HG02623 (cell line): ENCODE data around the gene CLIC6.

Experiments used
- ATAC-seq: cut with Tn5 transposase; IDR thresholded peaks from one replicate; pipeline ENCODE4 v1.9.1; 2021; ENCODE audit warnings: moderate library complexity; ENCODE audit not compliant: unreplicated experiment

Gene CLIC6

DNA sequence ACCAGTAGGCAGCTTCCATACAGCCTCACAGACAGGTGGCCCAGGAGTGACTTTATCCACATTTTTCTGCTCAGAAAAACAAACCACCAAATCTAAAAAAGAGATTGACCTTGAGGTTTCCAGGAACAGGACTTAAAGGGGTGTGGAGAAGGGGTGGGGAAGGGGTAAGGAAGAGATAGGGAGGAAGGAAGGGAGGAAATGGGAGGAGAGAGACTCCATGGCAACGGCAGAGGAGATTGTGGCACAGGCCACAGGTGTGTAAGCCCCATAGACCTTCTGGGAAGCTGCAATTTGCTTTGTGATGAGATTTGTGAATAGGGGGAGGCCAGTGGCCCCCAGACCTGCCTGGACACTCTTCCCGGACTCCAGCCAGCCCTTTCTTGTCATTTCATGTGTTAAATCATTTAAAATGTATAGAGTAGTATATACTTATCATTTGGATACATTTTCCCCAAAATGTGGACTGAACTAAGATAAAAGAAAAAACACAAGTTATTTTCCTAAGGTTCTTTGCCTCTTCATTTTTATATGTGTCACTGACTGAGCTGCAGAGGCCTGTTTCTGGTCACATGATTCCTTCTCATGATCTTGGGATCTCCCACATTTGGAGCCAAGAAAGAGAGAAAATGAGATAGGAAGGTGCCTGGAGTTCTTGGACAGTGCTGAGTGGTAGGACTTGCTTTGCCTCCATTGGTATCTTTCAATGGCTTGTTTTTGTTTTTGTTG lies 55.5 kb downstream of the CLIC6 start:
- no peak for ATAC-seq

DNA sequence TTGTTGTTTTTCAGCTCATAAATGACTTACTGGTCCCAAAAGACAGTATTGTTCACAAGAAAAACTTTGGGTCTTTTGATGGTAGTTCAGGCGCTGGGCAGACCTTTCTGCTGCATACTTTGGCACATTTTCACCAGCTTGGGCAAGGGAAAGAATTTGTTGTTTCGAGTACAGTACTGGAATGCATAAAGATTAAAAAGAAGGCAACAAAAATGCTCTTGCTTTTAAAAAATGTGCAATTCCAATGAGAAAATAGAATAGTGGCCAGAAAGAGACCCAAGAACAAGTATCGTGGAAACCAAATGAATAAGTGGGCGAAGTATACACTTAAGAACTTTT lies 56.0 kb downstream of the CLIC6 start:
- no peak for ATAC-seq

DNA sequence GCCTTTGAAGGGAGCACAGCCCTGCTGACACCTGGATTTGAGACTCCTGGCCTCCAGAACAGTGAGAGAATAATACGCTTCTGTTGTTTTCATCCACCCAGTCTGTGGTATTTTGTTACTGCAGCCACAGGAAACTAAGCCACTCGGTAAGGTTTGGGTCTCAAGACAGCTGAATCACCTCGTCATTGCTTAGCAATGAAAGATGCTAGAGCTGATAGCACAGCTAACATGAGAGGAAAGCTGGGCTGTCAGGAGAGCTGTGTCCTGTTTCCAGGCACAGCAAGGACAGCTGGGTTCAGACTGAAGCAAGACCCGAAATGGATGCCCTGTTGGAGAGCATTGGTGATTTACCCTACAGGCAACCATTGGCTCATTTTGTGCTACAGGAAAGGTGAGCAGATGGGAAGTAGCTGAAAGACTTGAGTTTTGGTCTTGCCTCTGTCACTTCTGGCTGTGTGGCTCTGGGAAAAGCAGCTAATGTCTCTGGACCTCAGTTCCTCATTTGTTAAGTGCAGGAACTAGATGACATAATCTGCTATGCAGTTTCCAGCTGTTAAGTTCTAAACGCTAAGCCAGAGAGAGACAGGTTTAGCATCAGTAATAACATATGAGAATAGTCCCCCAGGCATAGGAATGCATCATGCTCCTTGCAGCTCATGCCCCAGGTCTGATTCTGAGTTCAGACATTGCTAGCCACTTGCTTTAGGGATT lies 58.0 kb downstream of the CLIC6 start:
- ATAC-seq = no peak

DNA sequence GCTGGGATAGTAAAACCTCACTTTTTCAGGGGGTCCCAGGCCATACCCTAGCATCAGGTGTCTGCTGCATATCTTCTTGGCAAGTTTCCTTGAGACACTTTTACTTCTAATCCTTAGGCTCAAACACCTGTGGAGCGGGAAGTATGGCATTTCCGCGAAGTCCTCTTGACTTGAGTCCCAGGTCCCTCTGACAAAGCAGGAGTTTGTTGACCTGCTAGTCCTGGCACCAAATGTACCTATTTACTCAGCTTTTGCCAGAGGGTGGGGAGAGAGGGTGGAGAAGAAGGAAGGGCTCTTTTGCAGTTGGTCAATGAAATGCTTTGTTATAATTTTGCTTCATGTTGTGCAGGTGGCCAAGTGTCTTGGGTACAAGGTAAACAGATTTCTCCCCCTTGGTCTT lies 59.7 kb downstream of the CLIC6 start:
- no peak for ATAC-seq

DNA sequence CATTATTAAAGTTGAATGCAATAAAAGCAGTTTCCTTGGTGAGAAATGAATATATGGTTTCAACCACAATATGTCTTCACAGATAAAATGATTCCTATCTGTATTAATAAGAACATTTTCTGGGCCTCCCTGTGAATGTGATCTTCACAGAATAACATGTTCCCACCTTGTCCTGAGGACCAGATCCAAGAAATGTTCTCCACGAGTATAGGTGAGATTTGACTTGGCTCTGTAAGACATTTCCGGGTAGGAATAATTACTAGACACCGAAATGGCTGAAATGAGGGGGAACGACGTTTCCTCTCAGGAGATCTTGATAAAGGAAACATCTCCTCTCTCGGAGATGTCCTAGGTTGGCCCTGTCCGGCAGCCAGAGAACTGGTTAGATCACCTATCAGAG lies 61.4 kb downstream of the CLIC6 start:
- no peak for ATAC-seq

DNA sequence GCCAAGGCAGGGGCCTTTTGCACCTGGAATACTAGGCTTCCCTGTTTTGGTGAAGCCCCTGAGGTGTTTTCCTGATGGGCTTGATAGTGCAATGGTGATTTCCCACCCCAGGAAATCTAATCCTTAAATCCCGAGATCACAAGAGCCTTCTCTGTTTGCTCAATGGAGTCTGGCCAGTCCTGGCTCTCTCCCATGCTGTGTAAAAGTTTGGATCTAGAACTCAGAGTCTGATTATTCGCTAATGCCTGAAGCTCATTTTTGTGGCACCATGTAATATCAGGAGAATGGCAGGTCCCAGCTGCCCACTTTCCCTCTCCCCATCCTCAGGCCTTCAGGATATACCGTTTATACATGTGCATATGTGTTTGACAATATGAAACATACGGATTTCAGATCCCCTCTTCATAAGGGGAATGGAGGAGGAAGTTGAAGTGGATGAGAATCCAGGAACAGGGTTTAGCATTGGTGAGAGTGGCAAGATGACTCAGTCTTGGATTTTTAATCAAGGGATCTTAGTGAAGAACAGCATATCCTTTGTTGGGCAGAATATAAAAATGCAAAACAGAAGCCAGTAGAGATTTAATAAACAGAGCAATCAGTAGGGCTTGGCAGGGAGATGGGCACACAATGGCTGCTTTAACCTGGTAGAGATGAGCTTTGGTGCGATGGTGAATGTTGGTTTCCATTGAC lies 62.1 kb downstream of the CLIC6 start:
- ATAC-seq = no peak

DNA sequence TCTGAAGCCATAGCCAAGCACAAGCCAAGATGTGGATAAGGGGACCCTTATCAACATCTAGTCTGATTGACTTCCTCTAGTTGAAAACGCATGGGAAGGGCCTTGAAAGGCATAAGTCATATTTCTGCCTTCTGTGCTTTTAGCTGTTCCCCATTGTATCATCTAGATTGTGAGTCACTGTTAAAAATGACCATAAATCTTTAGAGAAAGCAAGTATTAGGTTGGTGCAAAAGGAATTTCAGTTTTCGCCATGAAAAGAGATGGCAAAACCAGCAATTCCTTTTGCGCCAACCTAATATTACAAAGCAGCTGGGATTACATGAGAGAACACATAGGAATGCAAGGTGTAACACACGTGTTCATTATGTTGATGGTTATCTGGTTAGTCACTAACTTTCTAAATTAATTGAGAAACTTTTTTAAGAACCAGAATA lies 63.6 kb downstream of the CLIC6 start:
- ATAC-seq = no peak

DNA sequence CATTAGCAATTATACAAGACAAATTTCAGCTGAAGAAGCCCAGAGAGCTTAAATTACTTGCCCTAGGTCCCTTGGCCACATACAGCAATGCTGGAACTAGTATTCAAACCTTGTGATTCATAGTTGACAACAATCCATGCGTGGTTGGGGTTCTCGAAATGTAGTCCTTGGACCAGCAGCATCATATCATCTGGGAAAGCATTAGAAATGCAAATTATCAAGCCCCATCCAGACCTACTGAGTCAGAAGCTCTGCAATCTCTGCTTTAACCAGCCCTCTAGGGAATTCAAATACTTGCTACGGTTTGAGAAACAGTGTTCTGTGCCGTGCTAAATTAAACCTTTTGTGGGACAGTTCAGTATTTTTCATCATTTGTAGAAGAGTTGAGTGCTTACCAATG lies 65.1 kb downstream of the CLIC6 start:
- ATAC-seq = no peak

DNA sequence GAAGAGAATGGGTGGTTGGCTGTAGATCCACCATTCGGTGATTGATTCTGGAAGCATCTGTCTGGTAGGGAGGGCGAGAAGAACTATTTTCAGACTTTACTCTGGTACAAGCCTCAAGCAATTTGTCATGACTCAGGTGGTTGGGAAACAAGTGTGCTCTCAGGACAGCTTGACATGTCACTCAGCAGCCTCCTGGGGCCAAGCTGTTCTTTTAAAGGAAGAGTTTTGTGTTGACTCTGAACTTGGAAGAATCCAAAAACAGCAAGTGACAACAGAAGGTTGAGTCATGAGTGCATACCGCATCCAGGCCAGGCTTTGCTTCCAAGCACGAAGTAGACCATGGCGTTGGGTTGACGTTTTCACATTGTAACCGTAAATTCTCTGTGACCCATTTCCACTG lies 65.9 kb downstream of the CLIC6 start:
- no peak for ATAC-seq

DNA sequence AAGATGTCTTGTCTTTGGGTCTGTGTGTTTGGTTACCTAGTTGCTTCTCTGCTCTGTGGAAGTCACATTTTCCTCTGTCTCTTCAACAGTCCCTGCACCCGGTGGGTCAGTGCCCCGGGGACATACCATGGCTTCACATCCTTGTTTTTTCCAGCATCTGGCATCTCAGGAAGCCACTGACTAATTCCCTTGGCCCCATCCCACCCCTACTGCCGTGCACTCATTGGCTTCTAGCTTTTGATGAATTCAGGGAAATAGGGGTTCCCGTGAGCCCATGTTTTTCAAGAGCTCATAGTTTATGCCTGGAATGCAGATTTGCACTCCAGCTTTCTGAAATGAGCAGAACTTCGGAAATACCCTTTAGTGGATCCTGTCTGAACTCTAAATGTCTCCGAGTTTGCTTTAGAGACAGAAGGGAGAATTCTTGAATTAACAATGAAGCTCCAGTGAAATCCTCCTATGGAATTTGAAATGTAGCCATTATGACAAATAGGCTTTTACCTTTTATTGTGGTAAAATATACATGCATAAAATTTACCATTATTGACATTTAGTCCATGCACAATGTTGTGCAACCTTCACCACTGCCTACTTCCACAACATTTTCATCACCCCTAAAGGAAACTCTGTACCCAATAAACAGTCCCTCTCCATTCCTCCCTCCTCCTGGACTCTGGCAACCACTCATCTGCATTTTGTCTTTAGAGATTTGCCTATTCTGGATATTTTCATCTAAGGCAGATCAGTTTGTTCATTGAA lies 67.5 kb downstream of the CLIC6 start:
- ATAC-seq = no peak

DNA sequence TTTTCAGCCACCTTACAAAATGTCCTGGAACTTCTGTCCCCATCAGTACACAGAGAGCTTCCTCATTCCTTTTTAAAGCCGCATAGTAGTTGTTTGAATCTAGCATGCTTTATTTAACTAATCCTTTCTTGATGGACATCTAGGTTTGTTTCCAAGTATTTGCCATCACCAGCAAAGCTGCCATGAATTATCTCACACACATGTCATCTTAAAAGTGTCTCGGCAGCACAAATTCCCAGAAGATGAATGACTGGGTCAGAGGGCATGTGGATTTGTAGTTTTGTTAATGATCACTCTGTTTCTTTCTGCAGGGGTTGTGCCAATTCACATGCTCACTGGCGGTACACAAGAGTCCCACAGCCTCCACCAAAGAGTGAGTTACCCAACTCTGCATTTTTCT lies 68.3 kb downstream of the CLIC6 start:
- ATAC-seq = no peak

DNA sequence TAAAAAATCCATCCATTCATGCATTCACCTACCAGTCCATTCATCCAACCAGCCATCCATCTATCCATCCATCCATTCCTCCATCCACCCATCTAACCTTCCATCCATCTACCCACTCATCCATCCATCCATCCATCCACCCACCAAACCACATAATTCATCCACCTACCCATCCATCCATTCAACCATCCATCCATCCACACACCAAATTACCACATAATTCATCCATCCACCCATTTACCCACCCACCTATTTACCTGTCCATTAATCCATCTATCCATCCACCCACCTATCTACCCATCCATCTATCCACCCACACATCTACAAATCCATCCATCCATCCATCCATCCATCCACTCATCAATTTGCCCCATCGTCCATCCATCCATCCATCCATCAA lies 71.4 kb downstream of the CLIC6 start:
- no peak for ATAC-seq

DNA sequence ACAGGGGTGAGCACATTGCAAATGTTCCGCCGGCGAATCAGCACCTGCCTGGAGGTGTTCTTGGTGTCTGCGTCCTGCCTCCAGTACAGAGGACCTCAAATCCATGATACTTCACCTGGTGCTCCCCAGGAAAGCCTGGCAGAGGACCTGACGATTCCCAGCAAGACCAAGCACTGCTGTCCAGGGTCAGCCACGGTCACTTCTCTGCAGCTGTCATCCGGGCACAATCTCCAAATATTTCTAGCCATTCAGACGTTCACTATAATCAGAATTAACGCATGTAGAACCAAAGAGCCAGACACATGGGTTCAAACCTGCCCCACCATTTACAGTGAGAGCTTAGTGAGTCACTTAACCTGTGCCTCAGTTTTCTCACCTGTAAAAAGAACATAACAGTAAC lies 74.5 kb downstream of the CLIC6 start:
- ATAC-seq = no peak

DNA sequence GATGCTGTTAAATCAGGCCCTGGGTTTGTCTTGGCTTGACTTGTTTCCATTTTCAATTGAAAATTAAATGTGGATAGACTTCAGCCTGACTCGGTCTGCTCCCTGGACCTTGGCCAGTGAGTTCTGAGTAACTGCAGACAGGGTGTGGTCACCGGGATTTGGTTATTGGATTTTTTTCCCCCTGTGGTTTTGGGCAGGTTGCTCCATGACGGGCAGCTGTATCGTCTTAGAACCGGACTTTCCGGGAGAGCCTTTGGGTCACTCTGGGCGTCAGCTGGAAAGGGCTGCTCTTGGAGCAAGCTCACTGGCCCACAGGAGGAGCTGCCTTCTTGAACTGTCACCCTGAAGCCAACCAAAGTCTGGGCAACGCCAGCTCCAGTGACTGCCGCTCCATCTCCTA lies 75.0 kb downstream of the CLIC6 start:
- no peak for ATAC-seq

DNA sequence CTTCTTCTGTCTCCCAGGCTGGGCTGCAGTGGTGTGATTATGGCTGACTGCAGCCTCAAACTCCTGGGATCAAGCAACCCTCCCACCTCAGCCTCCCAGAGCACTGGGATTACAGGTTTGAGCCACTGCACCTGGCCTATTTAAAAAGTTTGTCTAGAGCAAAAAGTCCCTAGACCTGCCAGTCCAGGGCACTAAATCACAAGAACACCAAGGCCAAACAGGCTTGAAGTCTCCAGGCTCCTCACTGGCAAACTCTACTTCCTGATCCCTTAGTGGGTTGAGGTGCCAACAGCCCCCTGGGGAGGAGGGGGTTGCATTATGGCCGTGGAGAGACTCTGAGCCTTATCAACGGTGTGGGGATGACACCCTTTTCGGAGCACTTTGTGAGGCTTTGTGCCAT lies 76.0 kb downstream of the CLIC6 start:
- no peak for ATAC-seq

DNA sequence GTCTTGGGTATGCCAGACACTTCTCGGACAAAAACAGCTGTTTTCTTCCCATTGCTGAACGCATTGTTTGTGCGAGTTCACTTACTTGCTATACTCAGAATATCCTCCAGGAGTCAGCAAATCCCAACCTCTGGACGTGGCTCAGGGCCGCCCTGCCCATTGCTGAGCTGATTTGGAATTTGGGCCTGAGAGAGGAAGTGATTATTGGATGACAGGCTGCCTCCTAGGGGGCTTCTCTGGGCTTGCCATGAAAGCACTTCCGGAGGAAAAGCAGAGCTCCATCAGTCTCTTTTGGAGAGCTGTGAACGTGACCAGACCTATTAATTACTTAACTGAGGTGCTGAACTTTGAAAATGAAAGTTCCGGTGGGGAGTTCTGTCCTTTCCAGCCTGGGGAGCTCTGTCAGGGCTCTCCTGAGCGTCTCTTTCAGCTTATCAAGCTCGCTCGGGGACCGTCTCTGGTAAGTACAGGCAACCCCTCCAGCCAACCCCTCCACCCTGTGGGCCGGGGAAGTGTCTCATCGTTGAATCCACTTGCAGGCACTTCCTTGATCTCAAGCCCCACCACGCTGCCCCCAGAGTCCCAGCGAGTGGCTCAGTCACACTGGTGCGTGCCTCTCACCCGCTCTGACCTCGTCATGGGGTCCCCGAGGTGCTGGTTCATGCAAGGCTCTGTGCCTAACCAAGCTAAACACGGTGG lies 76.9 kb downstream of the CLIC6 start:
- ATAC-seq = peak; percentile 61

DNA sequence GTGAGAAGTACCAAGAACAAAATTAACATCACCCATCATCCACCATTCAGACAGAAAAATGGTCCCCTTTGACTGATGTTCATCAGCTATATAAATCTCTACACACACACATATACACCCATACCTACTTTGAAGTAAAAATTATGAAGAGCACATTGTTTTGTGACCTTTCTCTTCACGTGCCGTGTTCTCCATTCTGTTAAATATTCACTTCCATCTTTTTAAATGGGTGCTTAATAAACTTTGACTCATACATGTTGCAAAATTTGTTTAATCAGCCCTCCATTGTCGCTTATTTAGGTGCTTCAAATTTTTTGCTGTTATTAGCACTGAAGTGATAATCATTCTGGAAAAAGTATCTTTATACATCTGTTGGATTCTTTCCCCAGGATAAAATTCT lies 80.1 kb downstream of the CLIC6 start:
- no peak for ATAC-seq

DNA sequence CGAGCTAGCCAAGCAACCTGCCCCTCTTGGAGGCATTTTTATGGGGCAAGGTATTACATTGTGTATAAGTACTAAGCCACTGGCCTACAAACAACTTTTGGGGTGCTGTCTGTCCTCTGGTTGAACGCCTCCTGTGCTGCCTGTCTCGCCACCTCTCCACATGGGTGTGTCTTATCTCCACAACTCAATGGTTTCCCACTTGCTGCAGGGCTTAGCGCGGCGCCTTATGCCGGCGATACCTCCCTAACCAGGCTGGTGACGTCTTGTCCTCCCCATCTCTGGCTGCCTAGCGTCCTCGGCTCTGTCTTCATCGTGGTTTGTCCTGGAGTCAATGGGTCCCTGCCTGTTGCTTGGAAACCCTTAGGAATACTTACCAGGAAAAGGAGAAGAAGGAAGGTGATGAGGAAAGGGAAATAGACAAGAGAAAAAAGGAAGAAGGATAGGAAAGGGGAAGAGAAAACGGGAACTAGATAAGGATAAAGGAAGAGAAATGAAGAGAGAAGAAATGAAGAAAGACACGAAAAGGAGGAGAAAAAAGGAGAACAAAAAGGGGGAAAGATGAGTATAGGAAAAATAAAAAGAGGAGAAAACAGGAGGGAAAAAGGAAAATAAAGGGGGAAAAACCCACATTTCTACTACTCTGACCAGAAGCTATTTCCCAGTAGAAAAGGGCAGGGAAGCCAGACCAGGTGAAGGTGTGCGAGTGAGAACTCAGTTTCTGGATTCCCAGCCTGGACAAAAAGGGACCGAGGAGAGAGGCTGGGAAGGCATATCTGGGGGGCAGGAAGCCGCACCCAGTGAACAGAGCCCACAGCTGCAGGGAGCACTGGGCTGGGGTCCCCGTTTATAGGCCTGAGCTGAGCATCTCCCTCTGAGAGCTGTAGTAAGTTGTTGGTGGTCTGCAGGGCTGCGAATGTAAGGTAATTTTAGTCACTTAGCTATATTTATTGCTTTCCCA lies 86.2 kb downstream of the CLIC6 start:
- no peak for ATAC-seq

DNA sequence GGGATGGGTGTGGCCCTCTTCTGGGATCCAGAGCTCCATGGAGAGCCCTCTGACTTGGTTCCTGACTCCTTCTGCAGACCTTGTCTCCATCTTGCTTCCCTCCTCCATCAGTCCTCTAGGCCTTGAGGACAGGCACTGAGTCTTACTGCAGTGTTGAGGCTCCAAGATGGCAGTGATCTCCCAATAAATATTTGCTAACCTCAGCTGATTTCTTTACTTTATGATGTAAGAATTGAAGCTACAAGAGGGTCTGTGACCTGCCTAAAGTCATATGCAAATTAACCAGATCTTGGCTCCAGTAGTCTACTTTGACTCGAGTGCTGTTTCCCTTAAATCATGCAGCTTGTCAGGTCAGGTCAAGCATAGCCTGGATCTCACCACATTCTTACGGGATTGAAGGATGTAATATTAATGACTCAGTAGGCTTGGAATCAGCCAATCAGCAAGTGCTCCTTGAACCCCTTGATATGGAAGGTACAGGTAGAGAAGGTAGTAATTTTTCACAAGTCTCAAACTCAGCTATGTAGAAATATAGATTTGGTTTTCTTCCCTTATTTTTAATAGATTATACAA lies 93.0 kb downstream of the CLIC6 start:
- no peak for ATAC-seq
